GM23338 (cell line): ENCODE measurements around the gene IGFBP4.

Experiments used
- CREB1 ChIP-seq: fragments of 250-450 bp; sonication (Bioruptor Pico); IDR thresholded peaks from 2 replicates; pipeline ENCODE4 v1.5.0; 2020; ENCODE audit warnings: low read depth, mild to moderate bottlenecking, moderate library complexity
- EZH2 ChIP-seq: fragments of 200-600 bp; sonication (generic); IDR thresholded peaks from one replicate; pipeline ENCODE4 v1.8.0; 2017; ENCODE audit warnings: antibody characterized with exemption, mild to moderate bottlenecking, low read depth; ENCODE audit not compliant: unreplicated experiment
- POLR2AphosphoS5 ChIP-seq: IDR thresholded peaks from 2 replicates; pipeline ENCODE4 v1.6.1; 2016; ENCODE audit warnings: antibody characterized with exemption, low read depth
- TF ChIP-seq, protein P1 (sequence below), 2 experiments: fragments of 200-600 bp in 1 of 2; sonication (generic) in 1 of 2; conservative IDR thresholded peaks; 2 replicates each; pipeline versions ENCODE4 v1.5.1 to v1.6.1; 2016 to 2017; ENCODE audit warnings: antibody characterized with exemption in 2 of 2, low read depth in 2 of 2, mild to moderate bottlenecking in 2 of 2, moderate library complexity in 1 of 2
- TF ChIP-seq, protein P2 (sequence below): IDR thresholded peaks from one replicate; pipeline ENCODE4 v1.6.1; 2018; ENCODE audit warnings: antibody characterized with exemption; ENCODE audit not compliant: unreplicated experiment

- TF ChIP-seq, protein P1, sequence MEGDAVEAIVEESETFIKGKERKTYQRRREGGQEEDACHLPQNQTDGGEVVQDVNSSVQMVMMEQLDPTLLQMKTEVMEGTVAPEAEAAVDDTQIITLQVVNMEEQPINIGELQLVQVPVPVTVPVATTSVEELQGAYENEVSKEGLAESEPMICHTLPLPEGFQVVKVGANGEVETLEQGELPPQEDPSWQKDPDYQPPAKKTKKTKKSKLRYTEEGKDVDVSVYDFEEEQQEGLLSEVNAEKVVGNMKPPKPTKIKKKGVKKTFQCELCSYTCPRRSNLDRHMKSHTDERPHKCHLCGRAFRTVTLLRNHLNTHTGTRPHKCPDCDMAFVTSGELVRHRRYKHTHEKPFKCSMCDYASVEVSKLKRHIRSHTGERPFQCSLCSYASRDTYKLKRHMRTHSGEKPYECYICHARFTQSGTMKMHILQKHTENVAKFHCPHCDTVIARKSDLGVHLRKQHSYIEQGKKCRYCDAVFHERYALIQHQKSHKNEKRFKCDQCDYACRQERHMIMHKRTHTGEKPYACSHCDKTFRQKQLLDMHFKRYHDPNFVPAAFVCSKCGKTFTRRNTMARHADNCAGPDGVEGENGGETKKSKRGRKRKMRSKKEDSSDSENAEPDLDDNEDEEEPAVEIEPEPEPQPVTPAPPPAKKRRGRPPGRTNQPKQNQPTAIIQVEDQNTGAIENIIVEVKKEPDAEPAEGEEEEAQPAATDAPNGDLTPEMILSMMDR (conservative IDR thresholded peaks at IDR 0.05; ENCODE audit: low read depth in 2 of 2): no peak
- TF ChIP-seq POLR2AphosphoS5 (no peak), EZH2 (no peak), CREB1 (CRISPR knock-in tag) (no peak)
- TF ChIP-seq, protein P2, sequence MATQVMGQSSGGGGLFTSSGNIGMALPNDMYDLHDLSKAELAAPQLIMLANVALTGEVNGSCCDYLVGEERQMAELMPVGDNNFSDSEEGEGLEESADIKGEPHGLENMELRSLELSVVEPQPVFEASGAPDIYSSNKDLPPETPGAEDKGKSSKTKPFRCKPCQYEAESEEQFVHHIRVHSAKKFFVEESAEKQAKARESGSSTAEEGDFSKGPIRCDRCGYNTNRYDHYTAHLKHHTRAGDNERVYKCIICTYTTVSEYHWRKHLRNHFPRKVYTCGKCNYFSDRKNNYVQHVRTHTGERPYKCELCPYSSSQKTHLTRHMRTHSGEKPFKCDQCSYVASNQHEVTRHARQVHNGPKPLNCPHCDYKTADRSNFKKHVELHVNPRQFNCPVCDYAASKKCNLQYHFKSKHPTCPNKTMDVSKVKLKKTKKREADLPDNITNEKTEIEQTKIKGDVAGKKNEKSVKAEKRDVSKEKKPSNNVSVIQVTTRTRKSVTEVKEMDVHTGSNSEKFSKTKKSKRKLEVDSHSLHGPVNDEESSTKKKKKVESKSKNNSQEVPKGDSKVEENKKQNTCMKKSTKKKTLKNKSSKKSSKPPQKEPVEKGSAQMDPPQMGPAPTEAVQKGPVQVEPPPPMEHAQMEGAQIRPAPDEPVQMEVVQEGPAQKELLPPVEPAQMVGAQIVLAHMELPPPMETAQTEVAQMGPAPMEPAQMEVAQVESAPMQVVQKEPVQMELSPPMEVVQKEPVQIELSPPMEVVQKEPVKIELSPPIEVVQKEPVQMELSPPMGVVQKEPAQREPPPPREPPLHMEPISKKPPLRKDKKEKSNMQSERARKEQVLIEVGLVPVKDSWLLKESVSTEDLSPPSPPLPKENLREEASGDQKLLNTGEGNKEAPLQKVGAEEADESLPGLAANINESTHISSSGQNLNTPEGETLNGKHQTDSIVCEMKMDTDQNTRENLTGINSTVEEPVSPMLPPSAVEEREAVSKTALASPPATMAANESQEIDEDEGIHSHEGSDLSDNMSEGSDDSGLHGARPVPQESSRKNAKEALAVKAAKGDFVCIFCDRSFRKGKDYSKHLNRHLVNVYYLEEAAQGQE: no peak
Observed at GRCh38 chr17:40484973-40485530, 41.8 kb downstream of the IGFBP4 start.
